Osteocyte (in vitro differentiated cells): ENCODE measurements around the gene PDZK1. TPM values are rescaled to one million over a fixed set of nuclear protein-coding genes. Genes with fewer than 3 reads are reported as not detected.

Source experiments
- DNase-seq: peaks from one replicate; pipeline ENCODE4 v3.0.0; 2021; ENCODE audit warnings: mixed read lengths; ENCODE audit not compliant: unreplicated experiment; ENCODE audit errors: extremely low spot score
- H3K27ac Mint-ChIP-seq: one replicate; pipeline ENCODE4 v1.8.0; 2021; ENCODE audit warnings: mild to moderate bottlenecking, mixed read lengths; ENCODE audit not compliant: unreplicated experiment
- H3K27me3 Mint-ChIP-seq: one replicate; pipeline ENCODE4 v1.8.0; 2021; ENCODE audit warnings: mixed read lengths; ENCODE audit not compliant: unreplicated experiment
- H3K36me3 Mint-ChIP-seq: one replicate; pipeline ENCODE4 v1.8.0; 2021; ENCODE audit warnings: mixed read lengths; ENCODE audit not compliant: unreplicated experiment
- H3K4me1 Mint-ChIP-seq: one replicate; pipeline ENCODE4 v1.8.0; 2021; ENCODE audit warnings: mixed read lengths; ENCODE audit not compliant: unreplicated experiment
- H3K4me3 Mint-ChIP-seq: one replicate; pipeline ENCODE4 v1.8.0; 2021; ENCODE audit warnings: mild to moderate bottlenecking, moderate library complexity, mixed read lengths; ENCODE audit not compliant: unreplicated experiment
- H3K9me3 Mint-ChIP-seq: one replicate; pipeline ENCODE4 v1.8.0; 2021; ENCODE audit warnings: mixed read lengths; ENCODE audit not compliant: unreplicated experiment
- CTCF ChIP-seq: fragments of 200-600 bp; sonication (generic); IDR thresholded peaks from 2 replicates; pipeline ENCODE4 v1.5.0; 2021; ENCODE audit warnings: antibody characterized with exemption, mild to moderate bottlenecking, moderate library complexity
- long read RNA-seq: library from polyadenylated mRNA; unstranded; transcript quantifications from one replicate; pipeline ENCODE4 v2.0.0, GENCODE V29; 2021
- total RNA-seq: library from RNA; stranded (reverse); gene quantifications from 2 replicates; pipeline ENCODE4 v1.2.1, GENCODE V29; 2021

Gene PDZK1
- total RNA-seq = 0.31 and 0.40 TPM in 2 replicates
- long read RNA-seq = 0 reads

GRCh38 chr1:145707183-145707867, at the start of gene PDZK1:
Gene PDZK1 (minus strand): TSS chr1:145707368. CDS start chr1:145688021, 19,347 bp downstream.
- Mint-ChIP-seq H3K27me3 (no peaks in the 10 kb centered on the region), H3K4me3 (no peak within 1 kb of the TSS), H3K4me1 (peaks cover 20% of the 10 kb centered on the region), H3K9me3 (no peaks in the 10 kb centered on the region), H3K27ac (peak within 1 kb of the TSS; percentile 50), H3K36me3 (no peaks in the 10 kb centered on the region)
- TF ChIP-seq CTCF = no peak
- DNase-seq = no peak

GRCh38 chr1:145751491-145752037, 44.4 kb upstream of the PDZK1 start:
- H3K4me1 Mint-ChIP-seq = peaks cover 17% of the 10 kb centered on the region
- no peak overlapping the region for H3K4me3 Mint-ChIP-seq
- peak overlapping the region; percentile 87 for H3K27ac Mint-ChIP-seq
- H3K36me3 Mint-ChIP-seq = peaks cover 49% of the 10 kb centered on the region
- no peak for DNase-seq
- no peaks in the 10 kb centered on the region for H3K9me3 Mint-ChIP-seq
- no peaks in the 10 kb centered on the region for H3K27me3 Mint-ChIP-seq
- TF ChIP-seq CTCF = no peak

- peaks cover 17% of the 10 kb centered on the region for H3K4me1 Mint-ChIP-seq
- H3K27ac Mint-ChIP-seq = no peak overlapping the region
- TF ChIP-seq CTCF = no peak
- DNase-seq = no peak
- no peaks in the 10 kb centered on the region for H3K27me3 Mint-ChIP-seq
- peaks cover 47% of the 10 kb centered on the region for H3K36me3 Mint-ChIP-seq
- no peak overlapping the region for H3K4me3 Mint-ChIP-seq
- no peaks in the 10 kb centered on the region for H3K9me3 Mint-ChIP-seq
These were observed 43.3 kb upstream of the PDZK1 start for GRCh38 chr1:145750426-145750825.

- Mint-ChIP-seq H3K4me3 (no peak overlapping the region), H3K4me1 (peaks cover 14% of the 10 kb centered on the region), H3K36me3 (peaks cover 63% of the 10 kb centered on the region), H3K9me3 (no peaks in the 10 kb centered on the region), H3K27me3 (no peaks in the 10 kb centered on the region), H3K27ac (no peak overlapping the region)
- TF ChIP-seq CTCF = no peak
- DNase-seq = no peak
These were observed 40.5 kb upstream of the PDZK1 start for GRCh38 chr1:145747398-145748247.

- DNase-seq = no peak
- Mint-ChIP-seq H3K27me3 (no peaks in the 10 kb centered on the region), H3K9me3 (no peaks in the 10 kb centered on the region), H3K4me3 (no peak overlapping the region), H3K27ac (no peak overlapping the region), H3K36me3 (peaks cover 36% of the 10 kb centered on the region), H3K4me1 (no peaks in the 10 kb centered on the region)
- no peak for TF ChIP-seq CTCF
These were observed 33.1 kb upstream of the PDZK1 start for GRCh38 chr1:145740269-145740668.
